CD4-positive, CD25-positive, alpha-beta regulatory T cell (primary cell): ENCODE data around the gene HAGHL. TPM values are rescaled to one million over a fixed set of nuclear protein-coding genes. Genes with fewer than 3 reads are reported as not detected.
A peak's percentile ranks its signal among the peaks of the same experiment; 100 is the strongest.
"Not testable (repeated sequence)": the region's sequence is repeated elsewhere in the genome, so short reads cannot be mapped to it uniquely, and the experiment has no call there.

Experiments used
- ATAC-seq, 2 donors: fragments of 150-1000 bp; cut with Tn5 transposase; one replicate each; pipeline ENCODE4 v1.10.0; 2021; ENCODE audit warnings: low read depth in 2 of 2, moderate number of reproducible peaks in 2 of 2, moderate library complexity in 1 of 2
- DNase-seq, 3 donors: peaks; one replicate each; pipeline versions ENCODE4 v3.0.0 to v3.0.0-alpha.2; 2012 to 2022; ENCODE audit warnings: mixed read lengths in 1 of 3
- H3K27ac ChIP-seq: one replicate; pipeline ENCODE4 v1.7.0; 2013; ENCODE audit warnings: mild to moderate bottlenecking, low read length; ENCODE audit not compliant: insufficient read depth, poor library complexity, severe bottlenecking
- H3K27me3 ChIP-seq: one replicate; pipeline ENCODE4 v1.7.0; 2013; ENCODE audit warnings: low read length; ENCODE audit not compliant: control insufficient read depth, insufficient read depth
- H3K36me3 ChIP-seq: one replicate; pipeline ENCODE4 v1.7.0; 2013; ENCODE audit warnings: mild to moderate bottlenecking, low read length, moderate library complexity; ENCODE audit not compliant: control insufficient read depth, insufficient read depth
- H3K4me1 ChIP-seq: 2 replicates; pipeline ENCODE4 v1.7.0; 2013; ENCODE audit warnings: mild to moderate bottlenecking, low read length; ENCODE audit not compliant: insufficient read depth, control insufficient read depth, poor library complexity, severe bottlenecking
- H3K4me3 ChIP-seq: one replicate; pipeline ENCODE4 v1.7.0; 2013; ENCODE audit warnings: low read depth, mild to moderate bottlenecking, low read length, moderate library complexity
- H3K9me3 ChIP-seq, 2 experiments: 1 replicate in 1 of 2; 2 replicates in 1 of 2; pipeline ENCODE4 v1.7.0; 2013; ENCODE audit warnings: low read length in 2 of 2, mild to moderate bottlenecking in 1 of 2, moderate library complexity in 1 of 2; ENCODE audit not compliant: control insufficient read depth in 2 of 2
- H3K27ac Mint-ChIP-seq, 3 donors: one replicate each; pipeline ENCODE4 v1.8.0; 2020 to 2022; ENCODE audit warnings: mild to moderate bottlenecking in 3 of 3, mixed read lengths in 3 of 3, moderate library complexity in 2 of 3
- H3K27me3 Mint-ChIP-seq: one replicate; pipeline ENCODE4 v1.8.0; 2022; ENCODE audit warnings: mild to moderate bottlenecking, mixed read lengths
- H3K36me3 Mint-ChIP-seq: one replicate; pipeline ENCODE4 v1.8.0; 2020; ENCODE audit warnings: mixed read lengths
- H3K4me1 Mint-ChIP-seq, 4 donors: one replicate each; pipeline ENCODE4 v1.8.0; 2020 to 2022; ENCODE audit warnings: mixed read lengths in 4 of 4, mild to moderate bottlenecking in 1 of 4
- H3K4me3 Mint-ChIP-seq, 4 donors: one replicate each; pipeline ENCODE4 v1.8.0; 2020 to 2022; ENCODE audit warnings: mild to moderate bottlenecking in 4 of 4, mixed read lengths in 4 of 4, moderate library complexity in 3 of 4
- H3K9me3 Mint-ChIP-seq, 7 donors: one replicate each; pipeline ENCODE4 v1.8.0; 2020 to 2022; ENCODE audit warnings: mixed read lengths in 7 of 7, mild to moderate bottlenecking in 3 of 7, moderate library complexity in 2 of 7
- polyA plus RNA-seq, 4 donors: library from polyadenylated mRNA; unstranded; fragments of 300-500 nt; fragmentation: Illumina TruSeq; gene quantifications; one replicate each; pipeline ENCODE4 v1.2.3, GENCODE V29; 2021
- total RNA-seq: library from RNA; stranded (reverse); gene quantifications from one replicate; pipeline ENCODE4 v1.2.3, GENCODE V29; 2022

The HAGHL gene
- total and polyA plus RNA-seq, 5 donors from 2014 or later = 2.2 to 15.6 (median 3.3) TPM

GRCh38 chr16:769184-769784, 42.4 kb downstream of the HAGHL start:
- no peaks in the 10 kb centered on the region for H3K4me1 Mint-ChIP-seq
- no peak overlapping the region for H3K27ac Mint-ChIP-seq
- H3K4me3 ChIP-seq = no peak overlapping the region
- no peaks in the 10 kb centered on the region for H3K36me3 ChIP-seq
- no peaks in the 10 kb centered on the region for H3K36me3 Mint-ChIP-seq
- DNase-seq = no peak
- H3K4me1 ChIP-seq = no peaks in the 10 kb centered on the region
- H3K27me3 ChIP-seq = no peaks in the 10 kb centered on the region
- H3K9me3 ChIP-seq = no peaks in the 10 kb centered on the region
- H3K27ac ChIP-seq = no peak overlapping the region
- ATAC-seq = no peak
- H3K4me3 Mint-ChIP-seq = no peak overlapping the region
- peaks cover 0 to 1% (median 0%) of the 10 kb centered on the region in 7 donors for H3K9me3 Mint-ChIP-seq
- no peaks in the 10 kb centered on the region for H3K27me3 Mint-ChIP-seq

- no peak overlapping the region for H3K4me3 Mint-ChIP-seq
- H3K27me3 Mint-ChIP-seq = no peaks in the 10 kb centered on the region
- Histone ChIP-seq H3K27ac (no peak overlapping the region), H3K4me3 (no peak overlapping the region), H3K9me3 (no peaks in the 10 kb centered on the region), H3K36me3 (no peaks in the 10 kb centered on the region), H3K4me1 (no peaks in the 10 kb centered on the region), H3K27me3 (no peaks in the 10 kb centered on the region)
- H3K4me1 Mint-ChIP-seq = no peaks in the 10 kb centered on the region
- H3K27ac Mint-ChIP-seq = no peak overlapping the region
- DNase-seq = no peak
- H3K36me3 Mint-ChIP-seq = no peaks in the 10 kb centered on the region
- peaks cover 0 to 1% (median 0%) of the 10 kb centered on the region in 7 donors for H3K9me3 Mint-ChIP-seq
- no peak for ATAC-seq
These were observed 43.0 kb downstream of the HAGHL start for GRCh38 chr16:769934-770333.

GRCh38 chr16:770411-770810, 43.5 kb downstream of the HAGHL start:
- no peak overlapping the region for H3K4me3 Mint-ChIP-seq

GRCh38 chr16:772959-773358, 46.1 kb downstream of the HAGHL start:
- Histone ChIP-seq H3K27me3 (no peaks in the 10 kb centered on the region), H3K4me1 (no peaks in the 10 kb centered on the region), H3K36me3 (no peaks in the 10 kb centered on the region), H3K27ac (no peak overlapping the region), H3K4me3 (no peak overlapping the region), H3K9me3 (no peaks in the 10 kb centered on the region)
- no peak for DNase-seq
- peak in 1 of 2 donors; percentile 11 for ATAC-seq
- Mint-ChIP-seq H3K27ac (no peak overlapping the region), H3K4me3 (no peak overlapping the region), H3K4me1 (no peaks in the 10 kb centered on the region), H3K27me3 (no peaks in the 10 kb centered on the region), H3K9me3 (peaks cover 0 to 1% (median 0%) of the 10 kb centered on the region in 7 donors), H3K36me3 (no peaks in the 10 kb centered on the region)

More at GRCh38 chr16:770411-770810, 43.5 kb downstream of the HAGHL start:
- Histone ChIP-seq H3K9me3 (no peaks in the 10 kb centered on the region), H3K36me3 (no peaks in the 10 kb centered on the region), H3K4me3 (no peak overlapping the region), H3K27ac (no peak overlapping the region), H3K27me3 (no peaks in the 10 kb centered on the region), H3K4me1 (no peaks in the 10 kb centered on the region)
- no peaks in the 10 kb centered on the region for H3K27me3 Mint-ChIP-seq
- peaks cover 0 to 1% (median 0%) of the 10 kb centered on the region in 7 donors for H3K9me3 Mint-ChIP-seq
- ATAC-seq = no peak
- H3K4me1 Mint-ChIP-seq = no peaks in the 10 kb centered on the region
- DNase-seq = no peak
- H3K36me3 Mint-ChIP-seq = no peaks in the 10 kb centered on the region
- H3K27ac Mint-ChIP-seq = no peak overlapping the region

GRCh38 chr16:774086-775001, 47.4 kb downstream of the HAGHL start:
- no peaks in the 10 kb centered on the region for H3K27me3 ChIP-seq
- no peaks in the 10 kb centered on the region for H3K9me3 ChIP-seq
- H3K27ac ChIP-seq = no peak overlapping the region
- no peaks in the 10 kb centered on the region for H3K27me3 Mint-ChIP-seq
- H3K4me3 ChIP-seq = no peak overlapping the region
- no peaks in the 10 kb centered on the region for H3K36me3 Mint-ChIP-seq
- H3K36me3 ChIP-seq = no peaks in the 10 kb centered on the region
- no peak for ATAC-seq
- H3K9me3 Mint-ChIP-seq = no peaks in the 10 kb centered on the region
- no peaks in the 10 kb centered on the region for H3K4me1 ChIP-seq
- H3K4me1 Mint-ChIP-seq = no peaks in the 10 kb centered on the region
- no peak overlapping the region for H3K4me3 Mint-ChIP-seq
- H3K27ac Mint-ChIP-seq = no peak overlapping the region
- DNase-seq = no peak

GRCh38 chr16:775236-775796, 48.4 kb downstream of the HAGHL start:
- H3K27me3 Mint-ChIP-seq = no peaks in the 10 kb centered on the region
- DNase-seq (no peak), ATAC-seq (no peak)
- Histone ChIP-seq H3K27ac (no peak overlapping the region), H3K27me3 (no peaks in the 10 kb centered on the region), H3K4me3 (no peak overlapping the region), H3K36me3 (no peaks in the 10 kb centered on the region), H3K4me1 (no peaks in the 10 kb centered on the region), H3K9me3 (no peaks in the 10 kb centered on the region)
- no peak overlapping the region for H3K4me3 Mint-ChIP-seq
- H3K9me3 Mint-ChIP-seq = no peaks in the 10 kb centered on the region
- H3K27ac Mint-ChIP-seq = no peak overlapping the region
- H3K4me1 Mint-ChIP-seq = no peaks in the 10 kb centered on the region
- no peaks in the 10 kb centered on the region for H3K36me3 Mint-ChIP-seq

GRCh38 chr16:776298-776697, 49.4 kb downstream of the HAGHL start:
- not testable (repeated sequence) for H3K4me1 ChIP-seq, H3K9me3 Mint-ChIP-seq, H3K9me3 ChIP-seq, H3K4me3 Mint-ChIP-seq, DNase-seq, H3K27ac ChIP-seq, H3K27me3 ChIP-seq, H3K4me1 Mint-ChIP-seq, H3K36me3 Mint-ChIP-seq, H3K27ac Mint-ChIP-seq, H3K4me3 ChIP-seq, H3K36me3 ChIP-seq, ATAC-seq, H3K27me3 Mint-ChIP-seq
